Lower leg skin (tissue), 4 donors: ENCODE measurements around the gene ADI1. TPM values are rescaled to one million over a fixed set of nuclear protein-coding genes. Genes with fewer than 3 reads are reported as not detected.

Experiments used
- DNase-seq, 2 donors: peaks; one replicate each; pipeline ENCODE4 v3.0.0-alpha.2; 2019; ENCODE audit warnings: low spot score in 2 of 2
- H3K4me3 ChIP-seq: fragments of 200-600 bp; sonication (generic); 2 replicates; pipeline ENCODE4 v1.5.1; 2017; ENCODE audit warnings: mild to moderate bottlenecking, low read depth; ENCODE audit not compliant: poor library complexity, severe bottlenecking
- CTCF ChIP-seq, 3 donors: fragments of 450-650 bp; IDR thresholded peaks; one replicate each; pipeline ENCODE4 v1.5.1; 2016; ENCODE audit warnings: antibody characterized with exemption in 3 of 3, mild to moderate bottlenecking in 3 of 3, moderate library complexity in 2 of 3
- POLR2A ChIP-seq, 2 donors: fragments of 450-650 bp; IDR thresholded peaks; one replicate each; pipeline ENCODE4 v1.6.1; 2016 to 2017; ENCODE audit warnings: antibody characterized with exemption in 2 of 2, mild to moderate bottlenecking in 1 of 2, moderate library complexity in 1 of 2
- WGBS, 2 donors: methylation state at CpG; one replicate each; pipeline ENCODE4 v1.1.5; 2018; 5-methylcytosine and 5-hydroxymethylcytosine counted together
- intact Hi-C: fragments of 100-400 bp; cut with DNase I; formaldehyde crosslinking; loops from one replicate; pipeline ENCODE4 v1.15.0; 2023; ENCODE audit warnings: low total_unique reads
- total RNA-seq, 4 donors: library from RNA; depleted of rRNA; stranded (reverse); fragments of >200 nt; gene quantifications; one replicate each; pipeline ENCODE4 v1.1.0, GENCODE V29; 2016

The ADI1 gene
- total RNA-seq, 4 donors from 2014 or later: 29.1 to 55.5 (median 44.1) TPM

GRCh38 chr2:3466482-3466863, 52.9 kb downstream of the ADI1 start:
- WGBS, 2 donors: 90 to 97% methylated on average over 9 of the region's 9 CpGs
- TF ChIP-seq CTCF (IDR thresholded peaks at IDR 0.05) (no peak), POLR2A (IDR thresholded peaks at IDR 0.05) (no peak)
- DNase-seq: no peak
- no peak overlapping the region for H3K4me3 ChIP-seq
- intact Hi-C loops: no loop called here

- H3K4me3 ChIP-seq: no peak overlapping the region
- 90 to 92% methylated on average over 13 of the region's 13 CpGs for WGBS, 2 donors
- intact Hi-C loops: no loop called here
- TF ChIP-seq CTCF (IDR thresholded peaks at IDR 0.05): no peak
- no peak for TF ChIP-seq POLR2A (IDR thresholded peaks at IDR 0.05)
- DNase-seq: no peak
These were observed 53.4 kb downstream of the ADI1 start for GRCh38 chr2:3465844-3466481.

- DNase-seq: no peak
- no peak overlapping the region for H3K4me3 ChIP-seq
- intact Hi-C loops: no loop called here
- 92 to 93% methylated on average over 28 of the region's 28 CpGs for WGBS, 2 donors
- TF ChIP-seq CTCF (IDR thresholded peaks at IDR 0.05) (no peak), POLR2A (IDR thresholded peaks at IDR 0.05) (no peak)
These were observed 54.0 kb downstream of the ADI1 start for GRCh38 chr2:3465328-3465727.

GRCh38 chr2:3464401-3465005, 54.8 kb downstream of the ADI1 start:
- TF ChIP-seq CTCF (IDR thresholded peaks at IDR 0.05): no peak
- no peak for TF ChIP-seq POLR2A (IDR thresholded peaks at IDR 0.05)
- DNase-seq: no peak
- 94 to 95% methylated on average over 20 to 21 of the region's 21 CpGs for WGBS, 2 donors
- intact Hi-C loops: no loop called here
- no peak overlapping the region for H3K4me3 ChIP-seq

- WGBS, 2 donors: 89 to 94% methylated on average over 13 of the region's 13 CpGs
- H3K4me3 ChIP-seq: no peak overlapping the region
- no peak for DNase-seq
- intact Hi-C loops: no loop called here
- TF ChIP-seq POLR2A (IDR thresholded peaks at IDR 0.05) (no peak), CTCF (IDR thresholded peaks at IDR 0.05) (no peak)
These were observed 55.4 kb downstream of the ADI1 start for GRCh38 chr2:3463944-3464343.
